DND-41 (cell line): Measurements from ENCODE around the gene SPRYD3.

ENCODE experiments used
- ATAC-seq: fragments of 200-7000 bp; cut with Tn5 transposase; 3 replicates; pipeline ENCODE4 v1.9.1; 2021; ENCODE audit warnings: low read depth; ENCODE audit not compliant: insufficient read depth
- DNase-seq: peaks from one replicate; pipeline ENCODE4 v3.0.0-alpha.2; 2020
- H2AFZ ChIP-seq: 2 replicates; pipeline ENCODE4 v1.6.0; 2012; ENCODE audit warnings: low read depth, low read length
- H3K27ac ChIP-seq: 2 replicates; pipeline ENCODE4 v1.5.1; 2012; ENCODE audit warnings: low read length, inconsistent platforms
- H3K27me3 ChIP-seq: fragments of 200-600 bp; sonication (generic); 2 replicates; pipeline ENCODE4 v1.6.0; 2012; ENCODE audit warnings: low read length, mild to moderate bottlenecking, inconsistent platforms; ENCODE audit not compliant: insufficient read depth, poor library complexity
- H3K36me3 ChIP-seq: 2 replicates; pipeline ENCODE4 v1.5.1; 2012; ENCODE audit warnings: low read length, inconsistent platforms; ENCODE audit not compliant: insufficient read depth
- H3K4me1 ChIP-seq: 2 replicates; pipeline ENCODE4 v1.5.1; 2012; ENCODE audit warnings: mild to moderate bottlenecking, low read length; ENCODE audit not compliant: insufficient read depth
- H3K4me2 ChIP-seq: 2 replicates; pipeline ENCODE4 v1.6.0; 2012; ENCODE audit warnings: mild to moderate bottlenecking, moderate library complexity, low read length, inconsistent platforms; ENCODE audit not compliant: insufficient read depth
- H3K4me3 ChIP-seq, 2 experiments: fragments of 200-600 bp in 1 of 2; shearing (Covaris generic) in 1 of 2; 2 replicates each; pipeline ENCODE4 v1.5.1; 2012 to 2016; ENCODE audit warnings: inconsistent platforms in 2 of 2, low read length in 2 of 2, mild to moderate bottlenecking in 2 of 2, low read depth in 1 of 2, moderate library complexity in 1 of 2
- H3K79me2 ChIP-seq: 2 replicates; pipeline ENCODE4 v1.6.0; 2012; ENCODE audit warnings: low read length, inconsistent platforms; ENCODE audit not compliant: insufficient read depth
- H3K9ac ChIP-seq: 2 replicates; pipeline ENCODE4 v1.6.0; 2012; ENCODE audit warnings: low read depth, mild to moderate bottlenecking, inconsistent platforms, low read length, moderate library complexity
- H3K9me3 ChIP-seq: 2 replicates; pipeline ENCODE4 v1.5.1; 2012; ENCODE audit warnings: low read length, moderate library complexity, mild to moderate bottlenecking, inconsistent platforms; ENCODE audit not compliant: insufficient read depth, severe bottlenecking
- H4K20me1 ChIP-seq: 2 replicates; pipeline ENCODE4 v1.6.0; 2012; ENCODE audit warnings: low read length; ENCODE audit not compliant: insufficient read depth
- CTCF ChIP-seq: IDR thresholded peaks from 2 replicates; pipeline ENCODE4 v1.5.1; 2012; ENCODE audit warnings: borderline replicate concordance, low read length, moderate library complexity, mild to moderate bottlenecking; ENCODE audit not compliant: poor library complexity, severe bottlenecking; ENCODE audit errors: extremely low read depth
- EZH2 ChIP-seq: IDR thresholded peaks from 3 replicates; pipeline ENCODE4 v1.6.1; 2012; ENCODE audit warnings: borderline replicate concordance, low read depth, mild to moderate bottlenecking, moderate library complexity, low read length, inconsistent platforms; ENCODE audit not compliant: severe bottlenecking

Gene SPRYD3

GRCh38 chr12:53123578-53124351, 44.6 kb upstream of the SPRYD3 start:
- Histone ChIP-seq H4K20me1 (no peaks in the 10 kb centered on the region), H3K79me2 (no peaks in the 10 kb centered on the region), H3K4me1 (no peaks in the 10 kb centered on the region), H3K9me3 (no peaks in the 10 kb centered on the region), H3K36me3 (no peaks in the 10 kb centered on the region), H3K4me2 (no peak overlapping the region), H3K27me3 (peaks cover 7% of the 10 kb centered on the region), H3K9ac (no peak overlapping the region), H2AFZ (no peak overlapping the region), H3K27ac (no peak overlapping the region), H3K4me3 (no peak overlapping the region)
- TF ChIP-seq CTCF (no peak), EZH2 (no peak)
- DNase-seq (no peak), ATAC-seq (no peak)

- H3K9me3 ChIP-seq = no peaks in the 10 kb centered on the region
- H3K27me3 ChIP-seq = peaks cover 4% of the 10 kb centered on the region
- no peak overlapping the region for H2AFZ ChIP-seq
Measured at GRCh38 chr12:53122961-53123468, 43.8 kb upstream of the SPRYD3 start.

GRCh38 chr12:53120685-53121525, 41.7 kb upstream of the SPRYD3 start:
- no peak overlapping the region for H3K4me3 ChIP-seq
- no peak overlapping the region for H3K4me2 ChIP-seq
- H3K27me3 ChIP-seq = no peaks in the 10 kb centered on the region
- no peaks in the 10 kb centered on the region for H4K20me1 ChIP-seq
- no peak for TF ChIP-seq CTCF
- no peak for TF ChIP-seq EZH2
- no peak overlapping the region for H2AFZ ChIP-seq
- DNase-seq (no peak), ATAC-seq (no peak)
- H3K27ac ChIP-seq = no peak overlapping the region
- H3K79me2 ChIP-seq = no peaks in the 10 kb centered on the region
- no peaks in the 10 kb centered on the region for H3K4me1 ChIP-seq
- no peak overlapping the region for H3K9ac ChIP-seq
- no peaks in the 10 kb centered on the region for H3K9me3 ChIP-seq
- H3K36me3 ChIP-seq = no peaks in the 10 kb centered on the region

More at GRCh38 chr12:53122961-53123468, 43.8 kb upstream of the SPRYD3 start:
- TF ChIP-seq CTCF = no peak
- no peak for TF ChIP-seq EZH2
- DNase-seq (no peak), ATAC-seq (no peak)
- no peaks in the 10 kb centered on the region for H3K79me2 ChIP-seq
- no peaks in the 10 kb centered on the region for H4K20me1 ChIP-seq
- H3K9ac ChIP-seq = no peak overlapping the region
- no peak overlapping the region for H3K4me3 ChIP-seq
- no peaks in the 10 kb centered on the region for H3K4me1 ChIP-seq
- no peaks in the 10 kb centered on the region for H3K36me3 ChIP-seq
- no peak overlapping the region for H3K4me2 ChIP-seq
- no peak overlapping the region for H3K27ac ChIP-seq
